Cardiac muscle cell (in vitro differentiated cells and primary cell): ENCODE measurements around the gene RAP1GDS1. TPM values are rescaled to one million over a fixed set of nuclear protein-coding genes. Genes with fewer than 3 reads are reported as not detected.
"Not testable (repeated sequence)": the region's sequence is repeated elsewhere in the genome, so short reads cannot be mapped to it uniquely, and the experiment has no call there.

Experiments used
- DNase-seq, 2 donors: peaks; one replicate each; pipeline versions ENCODE4 v3.0.0 to v3.0.0-alpha.2; 2010 to 2017; ENCODE audit warnings: low read depth in 1 of 2, low spot score in 1 of 2
- H3K27ac ChIP-seq: fragments of 200-600 bp; sonication (generic); 2 replicates; pipeline ENCODE4 v1.5.1; 2016
- H3K27me3 ChIP-seq: fragments of 200-600 bp; sonication (generic); 2 replicates; pipeline ENCODE4 v1.6.0; 2016; ENCODE audit warnings: control low read depth
- H3K36me3 ChIP-seq: fragments of 200-600 bp; sonication (generic); 2 replicates; pipeline ENCODE4 v1.5.1; 2016; ENCODE audit warnings: control low read depth
- H3K4me1 ChIP-seq: fragments of 200-600 bp; sonication (generic); 2 replicates; pipeline ENCODE4 v1.8.1; 2017; ENCODE audit warnings: low read depth, mild to moderate bottlenecking, mixed run types
- H3K4me3 ChIP-seq: fragments of 200-600 bp; sonication (generic); 2 replicates; pipeline ENCODE4 v1.5.1; 2016; ENCODE audit warnings: mild to moderate bottlenecking
- H3K9me3 ChIP-seq: fragments of 200-600 bp; sonication (generic); 2 replicates; pipeline ENCODE4 v1.5.1; 2017; ENCODE audit warnings: low read depth, mild to moderate bottlenecking, control low read depth
- CTCF ChIP-seq: IDR thresholded peaks from 2 replicates; pipeline ENCODE4 v1.5.1; 2012; ENCODE audit warnings: low read depth, mild to moderate bottlenecking, low read length
- polyA plus RNA-seq: library from polyadenylated mRNA; unstranded; fragments of >200 nt; fragmentation: Nextera tagmentation; extraction: Ambion mirVana; gene quantifications from 2 replicates; pipeline ENCODE4 v1.2.1, GENCODE V29; 2016
- total RNA-seq: library from RNA; depleted of rRNA; stranded (reverse); fragments of >200 nt; gene quantifications from 2 replicates; pipeline ENCODE4 v1.2.3, GENCODE V29; 2016

The RAP1GDS1 gene
- total and polyA plus RNA-seq, 2 experiments from 2014 or later = 34.8 to 42.8 TPM

GRCh38 chr4:98387345-98388026 is 126.3 kb downstream of the RAP1GDS1 start:
- no peak for DNase-seq
- no peaks in the 10 kb centered on the region for H3K4me1 ChIP-seq
- H3K36me3 ChIP-seq = peaks cover 4% of the 10 kb centered on the region
- H3K9me3 ChIP-seq = no peaks in the 10 kb centered on the region
- no peaks in the 10 kb centered on the region for H3K27me3 ChIP-seq
- no peak for TF ChIP-seq CTCF
- H3K27ac ChIP-seq = peak overlapping the region; percentile 2
- H3K4me3 ChIP-seq = no peak overlapping the region

- H3K9me3 ChIP-seq = no peaks in the 10 kb centered on the region
- no peaks in the 10 kb centered on the region for H3K4me1 ChIP-seq
- H3K36me3 ChIP-seq = peaks cover 6% of the 10 kb centered on the region
- TF ChIP-seq CTCF = no peak
- no peak for DNase-seq
- H3K27ac ChIP-seq = no peak overlapping the region
- no peak overlapping the region for H3K4me3 ChIP-seq
- H3K27me3 ChIP-seq = no peaks in the 10 kb centered on the region
Observed at GRCh38 chr4:98394134-98394533, 132.9 kb downstream of the RAP1GDS1 start.

- no peak for TF ChIP-seq CTCF
- no peaks in the 10 kb centered on the region for H3K9me3 ChIP-seq
- H3K36me3 ChIP-seq = peaks cover 2% of the 10 kb centered on the region
- H3K4me3 ChIP-seq = no peak overlapping the region
- DNase-seq = no peak
- no peak overlapping the region for H3K27ac ChIP-seq
- no peaks in the 10 kb centered on the region for H3K27me3 ChIP-seq
- H3K4me1 ChIP-seq = no peaks in the 10 kb centered on the region
Observed at GRCh38 chr4:98399915-98400314, 138.7 kb downstream of the RAP1GDS1 start.

- no peak for DNase-seq
Observed at GRCh38 chr4:98406819-98407218, 145.6 kb downstream of the RAP1GDS1 start.

GRCh38 chr4:98411731-98412130 is 150.5 kb downstream of the RAP1GDS1 start:
- H3K27me3 ChIP-seq = no peaks in the 10 kb centered on the region
- no peaks in the 10 kb centered on the region for H3K4me1 ChIP-seq
- no peak overlapping the region for H3K27ac ChIP-seq
- H3K36me3 ChIP-seq = no peaks in the 10 kb centered on the region
- no peak for TF ChIP-seq CTCF
- DNase-seq = no peak
- H3K4me3 ChIP-seq = no peak overlapping the region
- no peaks in the 10 kb centered on the region for H3K9me3 ChIP-seq

More at GRCh38 chr4:98406819-98407218, 145.6 kb downstream of the RAP1GDS1 start:
- no peaks in the 10 kb centered on the region for H3K9me3 ChIP-seq
- no peak overlapping the region for H3K4me3 ChIP-seq
- no peaks in the 10 kb centered on the region for H3K36me3 ChIP-seq
- TF ChIP-seq CTCF = no peak
- no peaks in the 10 kb centered on the region for H3K4me1 ChIP-seq
- H3K27ac ChIP-seq = no peak overlapping the region
- no peaks in the 10 kb centered on the region for H3K27me3 ChIP-seq

- Histone ChIP-seq H3K4me1 (no peaks in the 10 kb centered on the region), H3K27ac (peak overlapping the region; percentile 21), H3K36me3 (peaks cover 34% of the 10 kb centered on the region), H3K9me3 (no peaks in the 10 kb centered on the region), H3K27me3 (no peaks in the 10 kb centered on the region), H3K4me3 (no peak overlapping the region)
- TF ChIP-seq CTCF = no peak
- no peak for DNase-seq
Observed at GRCh38 chr4:98416844-98417243, 155.7 kb downstream of the RAP1GDS1 start.

- H3K27me3 ChIP-seq, H3K4me1 ChIP-seq, H3K4me3 ChIP-seq, H3K27ac ChIP-seq, DNase-seq, H3K9me3 ChIP-seq: not testable (repeated sequence)
- peaks cover 44% of the 10 kb centered on the region for H3K36me3 ChIP-seq
Observed at GRCh38 chr4:98420151-98420550, 159.0 kb downstream of the RAP1GDS1 start.
